SK-N-SH (cell line): ENCODE results near the gene FBXO31. TPM values are rescaled to one million over a fixed set of nuclear protein-coding genes. Genes with fewer than 3 reads are reported as not detected.

Experiments
- CTCF ChIA-PET: fragments of 300-600, 350-600 bp; formaldehyde crosslinking; extraction: SDS; loops from one replicate; lab custom pipeline; 2021; lab: Yijun Ruan, JAX
- POLR2A ChIA-PET: fragments of 350-600 bp; sonication (Branson Sonifier 250); formaldehyde crosslinking; extraction: SDS; loops from one replicate; lab custom pipeline; 2020; ENCODE audit warnings: antibody characterized with exemption, inconsistent platforms; lab: Yijun Ruan, JAX
- DNase-seq: peaks from one replicate; pipeline ENCODE4 v3.0.0; 2012
- H2AFZ ChIP-seq: fragments of 200-600 bp; sonication (generic); 2 replicates; pipeline ENCODE4 v1.8.1; 2016; ENCODE audit warnings: antibody characterized with exemption, mild to moderate bottlenecking, low read depth
- H3F3A ChIP-seq: fragments of 200-600 bp; sonication (generic); replicated peaks from 2 replicates; pipeline ENCODE3; 2016; ENCODE audit warnings: antibody characterized with exemption, mild to moderate bottlenecking; ENCODE audit not compliant: insufficient read depth
- H3K27ac ChIP-seq, 2 experiments: fragments of 200-500 bp in 1 of 2; fragments of 200-600 bp in 1 of 2; sonication (Bioruptor generic) in 1 of 2; sonication (generic), shearing (Covaris generic) in 1 of 2; 2 replicates each; pipeline versions ENCODE4 v1.5.1 to v1.6.1; 2014 to 2016; ENCODE audit warnings: low read depth in 2 of 2, inconsistent platforms in 1 of 2, low read length in 1 of 2, mild to moderate bottlenecking in 1 of 2, mixed read lengths in 1 of 2
- H3K27me3 ChIP-seq: fragments of 200-600 bp; sonication (generic), shearing (Covaris generic); 2 replicates; pipeline ENCODE4 v1.6.1; 2016; ENCODE audit warnings: mixed run types; ENCODE audit not compliant: insufficient read depth
- H3K36me3 ChIP-seq, 2 experiments: fragments of 200-500 bp in 1 of 2; fragments of 200-600 bp in 1 of 2; sonication (Bioruptor generic) in 1 of 2; sonication (generic) in 1 of 2; replicated peaks in 1 of 2; 2 replicates each; pipeline versions ENCODE3 to v1.5.1; 2014 to 2016; ENCODE audit warnings: low read length in 1 of 2, mild to moderate bottlenecking in 1 of 2; ENCODE audit not compliant: insufficient read depth in 2 of 2, control insufficient read depth in 1 of 2
- H3K4me1 ChIP-seq, 2 experiments: fragments of 200-500 bp in 1 of 2; fragments of 200-600 bp in 1 of 2; sonication (Bioruptor generic) in 1 of 2; sonication (generic), shearing (Covaris generic) in 1 of 2; 2 replicates each; pipeline versions ENCODE4 v1.5.1 to v1.6.1; 2014 to 2016; ENCODE audit warnings: low read depth in 1 of 2, low read length in 1 of 2, mixed run types in 1 of 2; ENCODE audit not compliant: insufficient read depth in 2 of 2, control insufficient read depth in 1 of 2
- H3K4me2 ChIP-seq: fragments of 200-600 bp; sonication (generic), shearing (Covaris generic); 2 replicates; pipeline ENCODE4 v1.6.1; 2017; ENCODE audit warnings: mixed run types
- H3K4me3 ChIP-seq, 2 experiments: fragments of 200-500 bp in 1 of 2; fragments of 200-600 bp in 1 of 2; sonication (Bioruptor generic) in 1 of 2; sonication (generic), shearing (Covaris generic) in 1 of 2; 2 replicates each; pipeline versions ENCODE4 v1.5.1 to v1.8.1; 2014 to 2016; ENCODE audit warnings: low read depth in 2 of 2, inconsistent platforms in 1 of 2, low read length in 1 of 2, mild to moderate bottlenecking in 1 of 2, mixed read lengths in 1 of 2, moderate library complexity in 1 of 2
- H3K79me2 ChIP-seq: fragments of 200-600 bp; sonication (generic); 2 replicates; pipeline ENCODE4 v1.8.1; 2017; ENCODE audit warnings: mild to moderate bottlenecking; ENCODE audit not compliant: insufficient read depth
- H3K9ac ChIP-seq: fragments of 200-600 bp; sonication (generic); 2 replicates; pipeline ENCODE4 v1.6.1; 2017; ENCODE audit warnings: mixed run types
- H3K9me2 ChIP-seq: fragments of 200-600 bp; sonication (generic); 2 replicates; pipeline ENCODE4 v1.6.1; 2017; ENCODE audit warnings: mixed run types
- H3K9me3 ChIP-seq: fragments of 200-600 bp; sonication (generic); 2 replicates; pipeline ENCODE4 v1.6.1; 2017; ENCODE audit warnings: mixed run types, mild to moderate bottlenecking, moderate library complexity
- H4K20me1 ChIP-seq: fragments of 200-600 bp; sonication (generic); 2 replicates; pipeline ENCODE4 v1.6.1; 2017; ENCODE audit warnings: mild to moderate bottlenecking, mixed run types; ENCODE audit not compliant: insufficient read depth
- CHD2 ChIP-seq: fragments of 150-350 bp; IDR thresholded peaks from 2 replicates; pipeline ENCODE4 v1.6.1; 2018; ENCODE audit warnings: low read length; ENCODE audit not compliant: partially characterized antibody
- ELF1 ChIP-seq: IDR thresholded peaks from 2 replicates; pipeline ENCODE4 v1.4.0; 2012
- EP300 ChIP-seq, 2 experiments: IDR thresholded peaks; 2 replicates each; pipeline versions ENCODE4 v1.4.0 to v1.6.1; 2012; ENCODE audit warnings: borderline replicate concordance in 1 of 2, low read depth in 1 of 2, low read length in 1 of 2
- EZH2phosphoT487 ChIP-seq: fragments of 200-600 bp; sonication (generic); IDR thresholded peaks from 2 replicates; pipeline ENCODE4 v1.6.1; 2017; ENCODE audit warnings: low read depth, mixed run types, mild to moderate bottlenecking, antibody characterized with exemption, moderate library complexity, borderline replicate concordance
- FOSL2 ChIP-seq: IDR thresholded peaks from 2 replicates; pipeline ENCODE4 v1.4.0; 2012; ENCODE audit warnings: low read depth, mild to moderate bottlenecking, moderate library complexity, borderline replicate concordance
- FOXM1 ChIP-seq: IDR thresholded peaks from 2 replicates; pipeline ENCODE4 v1.4.0; 2012; ENCODE audit warnings: low read depth, mild to moderate bottlenecking
- GABPA ChIP-seq: IDR thresholded peaks from 2 replicates; pipeline ENCODE4 v1.4.0; 2012; ENCODE audit warnings: low read depth, mild to moderate bottlenecking
- MAX ChIP-seq: IDR thresholded peaks from 2 replicates; pipeline ENCODE4 v1.4.0; 2012; ENCODE audit warnings: low read depth
- MEF2A ChIP-seq: IDR thresholded peaks from 2 replicates; pipeline ENCODE4 v1.4.0; 2012; ENCODE audit warnings: low read depth, borderline replicate concordance
- MXI1 ChIP-seq: IDR thresholded peaks from 2 replicates; pipeline ENCODE4 v1.6.1; 2012; ENCODE audit warnings: mild to moderate bottlenecking, low read depth, low read length, improper control_type of control experiment
- NFIC ChIP-seq: IDR thresholded peaks from 2 replicates; pipeline ENCODE4 v1.4.0; 2012; ENCODE audit warnings: borderline replicate concordance
- RAD21 ChIP-seq: IDR thresholded peaks from 2 replicates; pipeline ENCODE4 v1.6.1; 2012; ENCODE audit warnings: mild to moderate bottlenecking, low read length
- RXRA ChIP-seq: IDR thresholded peaks from 2 replicates; pipeline ENCODE4 v1.4.0; 2012; ENCODE audit warnings: low read depth, mild to moderate bottlenecking, borderline replicate concordance
- USF1 ChIP-seq: IDR thresholded peaks from 2 replicates; pipeline ENCODE4 v1.4.0; 2012; ENCODE audit warnings: low read depth, borderline replicate concordance
- USF2 ChIP-seq: fragments of 150-350 bp; IDR thresholded peaks from 2 replicates; pipeline ENCODE4 v1.6.1; 2017; ENCODE audit warnings: antibody characterized with exemption, low read length, low read depth, borderline replicate concordance
- YY1 ChIP-seq: IDR thresholded peaks from 2 replicates; pipeline ENCODE4 v1.4.0; 2012; ENCODE audit warnings: low read depth, mild to moderate bottlenecking
- ZBTB33 ChIP-seq: IDR thresholded peaks from 2 replicates; pipeline ENCODE4 v1.4.0; 2012; ENCODE audit warnings: low read depth, borderline replicate concordance
- WGBS: methylation state at CpG from one replicate; pipeline ENCODE4 v1.1.6; 2017; ENCODE audit warnings: low lambda C conversion rate; 5-methylcytosine and 5-hydroxymethylcytosine counted together
- polyA plus RNA-seq, 3 experiments: library from polyadenylated mRNA; depleted of rRNA; stranded (reverse); fragments of >200 nt; gene quantifications; 2 replicates each; pipeline ENCODE4 v1.2.3, GENCODE V29; 2012

Gene FBXO31
- polyA plus RNA-seq, 1 of the 3 experiments (the other 2 are of a cell fraction), result 14.2 TPM

GRCh38 chr16:87371261-87371866 is 12.2 kb downstream of the FBXO31 start:
- H3K9me3 ChIP-seq, result no peaks in the 10 kb centered on the region
- no peaks in the 10 kb centered on the region for H3K9me2 ChIP-seq
- no peaks in the 10 kb centered on the region for H3K36me3 ChIP-seq
- no peak overlapping the region for H3K4me2 ChIP-seq
- no peak overlapping the region for H3K9ac ChIP-seq
- H3K79me2 ChIP-seq, result peaks cover 90% of the 10 kb centered on the region
- H3F3A ChIP-seq, result no peaks in the 10 kb centered on the region
- peak overlapping the region in 1 of 2 experiments; percentile 69; a peak in 2 of 4 replicates for H3K27ac ChIP-seq
- H4K20me1 ChIP-seq, result peaks cover 54% of the 10 kb centered on the region
- POLR2A ChIA-PET, result interaction anchor here (1.2 kb wide), 1 partner anchor 12 kb away, joined by 3 read pairs; the partner anchor contains the start of gene FBXO31
- no peak overlapping the region for H2AFZ ChIP-seq
- no peak for TF ChIP-seq EP300 (IDR thresholded peaks at IDR 0.05; ENCODE audit: borderline replicate concordance in 1 of 2, low read depth in 1 of 2, low read length in 1 of 2)
- TF ChIP-seq CHD2, result no peak
- no peak for TF ChIP-seq MXI1
- TF ChIP-seq FOSL2, result no peak
- no peak for TF ChIP-seq NFIC
- TF ChIP-seq EZH2phosphoT487, result no peak
- TF ChIP-seq MAX, result no peak
- TF ChIP-seq MEF2A, result no peak
- no peak for TF ChIP-seq USF1
- TF ChIP-seq RXRA, result no peak
- no peak for TF ChIP-seq ELF1
- no peak for TF ChIP-seq ZBTB33
- TF ChIP-seq RAD21, result no peak
- no peak for TF ChIP-seq USF2
- no peak for TF ChIP-seq FOXM1
- TF ChIP-seq YY1, result no peak
- TF ChIP-seq GABPA, result no peak
- TF ChIP-seq, all 33 proteins: peak for 0
- Histone ChIP-seq H3K4me1 (peaks cover 9 to 37% of the 10 kb centered on the region in 2 experiments; a peak in 3 of 4 replicates), H3K4me3 (no peak overlapping the region), H3K27me3 (no peaks in the 10 kb centered on the region)
- 71% methylated on average over 17 of the region's 20 CpGs for WGBS
- CTCF ChIA-PET, result interaction anchor here (2.8 kb wide), 1 partner anchor 47 kb away, joined by 8 read pairs; no protein-coding TSS in a partner anchor
- peak; percentile 76 for DNase-seq
